Loucy (cell line): Measurements from ENCODE around the gene PODN.
A peak's percentile ranks its signal among the peaks of the same experiment; 100 is the strongest.

Experiments used
- H2AFZ ChIP-seq: fragments of 200-600 bp; sonication (generic); 2 replicates; pipeline ENCODE4 v1.6.0; 2016; ENCODE audit warnings: antibody characterized with exemption, mild to moderate bottlenecking, low read length, moderate library complexity
- H3F3A ChIP-seq: fragments of 200-600 bp; 2 replicates; pipeline ENCODE4 v1.6.0; 2016; ENCODE audit warnings: antibody characterized with exemption, low read depth, mild to moderate bottlenecking
- H3K27me3 ChIP-seq: fragments of 200-600 bp; sonication (generic); 2 replicates; pipeline ENCODE4 v1.6.1; 2014; ENCODE audit warnings: low read length, mild to moderate bottlenecking; ENCODE audit not compliant: insufficient read depth, poor library complexity, severe bottlenecking
- H3K36me3 ChIP-seq: fragments of 200-600 bp; sonication (generic); 2 replicates; pipeline ENCODE4 v1.6.1; 2016; ENCODE audit warnings: low read length; ENCODE audit not compliant: insufficient read depth
- H3K4me1 ChIP-seq: fragments of 200-600 bp; sonication (generic); 2 replicates; pipeline ENCODE4 v1.5.1; 2014; ENCODE audit warnings: low read length, mild to moderate bottlenecking; ENCODE audit not compliant: insufficient read depth, poor library complexity, severe bottlenecking
- H3K4me2 ChIP-seq: fragments of 200-600 bp; sonication (generic); 2 replicates; pipeline ENCODE4 v1.6.0; 2014; ENCODE audit warnings: antibody characterized with exemption, low read length, low read depth, mild to moderate bottlenecking; ENCODE audit not compliant: poor library complexity, severe bottlenecking
- H3K4me3 ChIP-seq: fragments of 200-600 bp; sonication (generic); 2 replicates; pipeline ENCODE4 v1.5.1; 2014; ENCODE audit warnings: low read length, mild to moderate bottlenecking, mixed read lengths; ENCODE audit not compliant: poor library complexity, severe bottlenecking
- H3K79me2 ChIP-seq: fragments of 200-600 bp; sonication (generic); 2 replicates; pipeline ENCODE4 v1.6.1; 2014; ENCODE audit warnings: low read length; ENCODE audit not compliant: insufficient read depth
- H3K9ac ChIP-seq: fragments of 200-600 bp; sonication (generic); 2 replicates; pipeline ENCODE4 v1.6.0; 2014; ENCODE audit warnings: mild to moderate bottlenecking, low read depth, low read length, moderate library complexity; ENCODE audit not compliant: poor library complexity, severe bottlenecking
- H3K9me2 ChIP-seq: fragments of 200-600 bp; sonication (generic); replicated peaks from 2 replicates; pipeline ENCODE4 v1.6.1; 2016; ENCODE audit warnings: low read depth, low read length, mixed read lengths
- H3K9me3 ChIP-seq: fragments of 200-600 bp; sonication (generic); 2 replicates; pipeline ENCODE4 v1.6.1; 2014; ENCODE audit warnings: mild to moderate bottlenecking, antibody characterized with exemption, low read length, low read depth; ENCODE audit not compliant: insufficient read depth
- H4K20me1 ChIP-seq: fragments of 200-600 bp; sonication (generic); 2 replicates; pipeline ENCODE4 v1.6.0; 2014; ENCODE audit warnings: antibody characterized with exemption, low read length, mild to moderate bottlenecking; ENCODE audit not compliant: insufficient read depth, poor library complexity, severe bottlenecking
- EZH2phosphoT487 ChIP-seq: fragments of 200-600 bp; IDR thresholded peaks from 2 replicates; pipeline ENCODE4 v1.6.1; 2018; ENCODE audit warnings: antibody characterized with exemption, mild to moderate bottlenecking, moderate library complexity, borderline replicate concordance
- TF ChIP-seq, protein P1 (sequence below): fragments of 200-600 bp; sonication (generic); conservative IDR thresholded peaks from 2 replicates; pipeline ENCODE4 v1.5.1; 2014; ENCODE audit warnings: mild to moderate bottlenecking, antibody characterized with exemption, low read length

The PODN gene

DNA sequence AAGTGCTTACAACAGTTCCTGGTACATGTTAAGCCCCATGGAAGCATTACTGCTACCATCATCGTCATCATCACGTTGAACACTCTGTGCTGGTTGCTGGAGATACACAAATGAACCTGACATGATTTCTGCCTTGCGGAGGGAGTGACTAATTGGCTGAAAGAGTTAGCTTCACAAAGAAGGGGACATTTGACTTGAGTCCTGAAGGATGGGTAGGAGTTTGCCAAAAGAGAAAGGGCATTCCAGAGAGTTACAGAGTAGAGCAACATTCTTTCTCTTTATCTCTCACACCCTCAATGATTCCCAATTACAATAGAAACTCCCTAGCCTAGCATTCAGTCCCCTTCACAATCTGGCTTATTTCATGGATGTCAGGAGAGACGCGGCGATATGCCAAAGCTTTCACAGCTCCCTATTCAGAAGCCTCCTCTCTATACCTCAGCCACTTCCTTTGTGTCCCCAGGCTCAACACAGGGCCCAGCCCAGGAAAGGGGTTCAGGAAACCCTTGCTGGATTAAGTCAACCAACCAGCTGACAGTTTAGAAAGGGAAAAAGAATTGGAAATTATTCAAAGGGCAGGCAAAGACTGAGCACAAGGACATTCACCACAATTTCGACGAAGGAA is 42.4 kb downstream of the PODN start:
- Histone ChIP-seq H3K4me2 (peak overlapping the region; percentile 11), H2AFZ (0 out of 2 replicates have a peak overlapping the region, but pooled peaks have one; percentile 8), H3K9me2 (no peaks in the 10 kb centered on the region), H4K20me1 (no peaks in the 10 kb centered on the region), H3K4me3 (no peak overlapping the region), H3K9ac (no peak overlapping the region), H3F3A (no peaks in the 10 kb centered on the region), H3K9me3 (peaks cover 11% of the 10 kb centered on the region; the same call in 1 of the 2 replicates), H3K36me3 (no peaks in the 10 kb centered on the region), H3K4me1 (peaks cover 14% of the 10 kb centered on the region), H3K27me3 (no peaks in the 10 kb centered on the region), H3K79me2 (no peaks in the 10 kb centered on the region)
- TF ChIP-seq EZH2phosphoT487: no peak

DNA sequence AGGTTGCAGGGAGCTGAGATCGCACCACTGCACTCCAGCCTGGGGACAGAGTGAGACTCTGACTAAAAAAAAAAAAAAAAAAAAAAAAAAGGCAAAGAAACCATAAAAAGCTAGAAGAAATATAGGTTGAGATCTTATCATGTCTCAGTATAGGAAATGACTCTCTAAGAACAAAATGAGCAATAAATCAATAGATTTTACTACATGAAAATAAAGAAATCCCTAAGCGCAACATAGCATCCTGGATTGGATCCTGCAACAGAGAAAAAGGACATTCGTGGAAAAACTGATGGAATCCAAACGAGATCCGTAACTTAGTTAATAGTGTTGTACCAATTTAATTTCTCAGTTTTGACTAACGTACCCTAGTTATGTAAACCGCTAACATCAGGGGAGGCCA is 45.1 kb downstream of the PODN start:
- H3K9ac ChIP-seq: no peak overlapping the region

DNA sequence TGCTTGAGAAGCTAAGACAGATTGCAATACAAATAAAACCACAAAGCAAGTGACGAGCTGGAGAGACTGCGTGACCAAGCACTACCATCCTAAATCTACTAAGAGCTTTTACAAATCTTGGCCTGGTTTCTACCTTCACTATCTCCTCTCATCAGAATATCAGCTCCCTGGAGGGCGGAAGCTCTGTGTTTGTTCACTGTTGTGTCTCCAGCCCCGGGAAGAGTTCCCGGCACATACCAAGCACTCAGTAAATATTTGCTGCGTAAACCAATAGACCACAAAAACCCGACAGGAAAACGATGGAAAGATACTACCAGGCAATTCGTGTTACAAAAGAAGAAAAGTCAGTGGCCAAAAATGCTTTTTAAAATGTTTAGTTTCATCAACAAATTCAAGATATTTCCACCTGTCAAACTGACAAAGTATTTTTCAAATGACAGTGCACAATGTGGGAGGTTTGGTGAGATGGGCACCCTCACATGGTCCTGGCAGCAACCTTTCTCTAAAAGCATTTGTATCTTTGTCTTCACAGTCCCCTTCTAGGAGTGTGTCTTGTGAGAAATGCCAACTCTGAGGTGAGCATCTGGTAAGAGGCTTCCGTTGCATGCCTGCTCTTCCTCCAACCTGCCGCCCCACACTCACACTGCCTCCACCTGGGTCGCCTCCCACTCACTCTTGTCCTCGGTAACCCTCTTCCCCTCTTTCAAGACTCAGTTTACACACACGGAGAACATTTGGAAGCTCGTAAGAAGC is 45.7 kb downstream of the PODN start:
- H3K4me2 ChIP-seq: peak overlapping the region; percentile 35

More for the DNA sequence above, 45.1 kb downstream of the PODN start:
- H3K4me3 ChIP-seq: no peak overlapping the region
- H3K4me2 ChIP-seq: peak overlapping the region; percentile 35
- peaks cover 14% of the 10 kb centered on the region for H3K4me1 ChIP-seq
- H3K27me3 ChIP-seq: no peaks in the 10 kb centered on the region
- no peaks in the 10 kb centered on the region for H3K9me3 ChIP-seq
- no peaks in the 10 kb centered on the region for H3K36me3 ChIP-seq
- H3K9me2 ChIP-seq: no peaks in the 10 kb centered on the region
- no peak overlapping the region for H2AFZ ChIP-seq
- H3F3A ChIP-seq: no peaks in the 10 kb centered on the region
- H4K20me1 ChIP-seq: no peaks in the 10 kb centered on the region
- TF ChIP-seq EZH2phosphoT487: no peak
- TF ChIP-seq, protein P1, sequence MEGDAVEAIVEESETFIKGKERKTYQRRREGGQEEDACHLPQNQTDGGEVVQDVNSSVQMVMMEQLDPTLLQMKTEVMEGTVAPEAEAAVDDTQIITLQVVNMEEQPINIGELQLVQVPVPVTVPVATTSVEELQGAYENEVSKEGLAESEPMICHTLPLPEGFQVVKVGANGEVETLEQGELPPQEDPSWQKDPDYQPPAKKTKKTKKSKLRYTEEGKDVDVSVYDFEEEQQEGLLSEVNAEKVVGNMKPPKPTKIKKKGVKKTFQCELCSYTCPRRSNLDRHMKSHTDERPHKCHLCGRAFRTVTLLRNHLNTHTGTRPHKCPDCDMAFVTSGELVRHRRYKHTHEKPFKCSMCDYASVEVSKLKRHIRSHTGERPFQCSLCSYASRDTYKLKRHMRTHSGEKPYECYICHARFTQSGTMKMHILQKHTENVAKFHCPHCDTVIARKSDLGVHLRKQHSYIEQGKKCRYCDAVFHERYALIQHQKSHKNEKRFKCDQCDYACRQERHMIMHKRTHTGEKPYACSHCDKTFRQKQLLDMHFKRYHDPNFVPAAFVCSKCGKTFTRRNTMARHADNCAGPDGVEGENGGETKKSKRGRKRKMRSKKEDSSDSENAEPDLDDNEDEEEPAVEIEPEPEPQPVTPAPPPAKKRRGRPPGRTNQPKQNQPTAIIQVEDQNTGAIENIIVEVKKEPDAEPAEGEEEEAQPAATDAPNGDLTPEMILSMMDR: no peak
- H3K79me2 ChIP-seq: no peaks in the 10 kb centered on the region

More for the DNA sequence above, 45.7 kb downstream of the PODN start:
- Histone ChIP-seq H3K27me3 (no peaks in the 10 kb centered on the region), H3K4me3 (no peak overlapping the region), H3K79me2 (no peaks in the 10 kb centered on the region), H3K9me3 (no peaks in the 10 kb centered on the region), H3K9ac (no peak overlapping the region), H4K20me1 (no peaks in the 10 kb centered on the region), H2AFZ (no peak overlapping the region), H3K9me2 (no peaks in the 10 kb centered on the region), H3K36me3 (no peaks in the 10 kb centered on the region), H3F3A (no peaks in the 10 kb centered on the region), H3K4me1 (peaks cover 14% of the 10 kb centered on the region)
- TF ChIP-seq, protein P1: no peak
